Liver (tissue), 9 donors: ENCODE data around the gene TRMT1L. TPM values are rescaled to one million over a fixed set of nuclear protein-coding genes. Genes with fewer than 3 reads are reported as not detected.

ENCODE experiments used
- DNase-seq: peaks from one replicate; pipeline ENCODE4 v3.0.0-alpha.2; 2017; ENCODE audit warnings: low spot score
- H3K27ac ChIP-seq, 2 donors: one replicate each; pipeline ENCODE4 v1.7.0; 2013; ENCODE audit warnings: inconsistent platforms in 2 of 2, low read length in 2 of 2, control low read depth in 1 of 2, low read depth in 1 of 2, mild to moderate bottlenecking in 1 of 2
- H3K27me3 ChIP-seq, 4 donors: one replicate each; pipeline versions ENCODE4 v1.6.1 to v1.7.0; 2013; ENCODE audit warnings: low read length in 3 of 4, inconsistent platforms in 1 of 4, mild to moderate bottlenecking in 1 of 4, moderate library complexity in 1 of 4; ENCODE audit not compliant: control insufficient read depth in 4 of 4, insufficient read depth in 4 of 4
- H3K36me3 ChIP-seq, 4 donors: one replicate each; pipeline versions ENCODE4 v1.6.1 to v1.7.0; 2013; ENCODE audit warnings: low read length in 3 of 4, mild to moderate bottlenecking in 3 of 4, low read depth in 1 of 4, moderate library complexity in 1 of 4; ENCODE audit not compliant: control insufficient read depth in 4 of 4, insufficient read depth in 3 of 4
- H3K4me1 ChIP-seq, 4 donors: one replicate each; pipeline versions ENCODE4 v1.6.1 to v1.7.0; 2013; ENCODE audit warnings: low read length in 3 of 4, mild to moderate bottlenecking in 3 of 4, moderate library complexity in 1 of 4; ENCODE audit not compliant: control insufficient read depth in 4 of 4, insufficient read depth in 4 of 4
- H3K4me3 ChIP-seq, 3 donors: one replicate each; pipeline versions ENCODE4 v1.6.1 to v1.7.0; 2013; ENCODE audit warnings: low read length in 3 of 3, control low read depth in 1 of 3, low read depth in 1 of 3, mild to moderate bottlenecking in 1 of 3
- H3K9ac ChIP-seq, 2 donors: one replicate each; pipeline ENCODE4 v1.7.0; 2013; ENCODE audit warnings: low read length in 2 of 2, mild to moderate bottlenecking in 2 of 2, moderate library complexity in 2 of 2, control low read depth in 1 of 2, low read depth in 1 of 2
- H3K9me3 ChIP-seq, 4 donors: one replicate each; pipeline versions ENCODE4 v1.6.1 to v1.7.0; 2013; ENCODE audit warnings: low read length in 3 of 4; ENCODE audit not compliant: control insufficient read depth in 4 of 4
- EGR1 ChIP-seq, 2 donors: IDR thresholded peaks; 2 replicates each; pipeline ENCODE4 v1.6.1; 2016 to 2018; ENCODE audit warnings: antibody characterized with exemption in 2 of 2, low read depth in 2 of 2
- FOXA1 ChIP-seq: IDR thresholded peaks from 2 replicates; pipeline ENCODE4 v1.6.1; 2016; ENCODE audit warnings: antibody characterized with exemption
- HNF4G ChIP-seq: IDR thresholded peaks from 2 replicates; pipeline ENCODE4 v1.6.1; 2016; ENCODE audit warnings: antibody characterized with exemption
- JUND ChIP-seq, 2 donors: IDR thresholded peaks; 2 replicates each; pipeline ENCODE4 v1.6.1; 2016; ENCODE audit warnings: antibody characterized with exemption in 2 of 2
- REST ChIP-seq: IDR thresholded peaks from 2 replicates; pipeline ENCODE4 v1.6.1; 2016; ENCODE audit warnings: antibody characterized with exemption, mild to moderate bottlenecking
- RXRA ChIP-seq, 2 donors: IDR thresholded peaks; 2 replicates each; pipeline ENCODE4 v1.6.1; 2017 to 2018; ENCODE audit warnings: antibody characterized with exemption in 2 of 2, mild to moderate bottlenecking in 1 of 2
- WGBS: extraction: QIAGEN DNeasy Blood & Tissue Kit; methylation state at CpG from one replicate; pipeline ENCODE4 v1.1.7; 2013; 5-methylcytosine and 5-hydroxymethylcytosine counted together
- polyA plus RNA-seq, 2 donors: library from polyadenylated mRNA; stranded (reverse) in 1 of 2; unstranded in 1 of 2; fragments of 200-250 nt in 1 of 2; fragments of >200 nt in 1 of 2; fragmentation: Nextera tagmentation in 1 of 2; extraction: Ambion mirVana in 1 of 2; gene quantifications; one replicate each; pipeline versions ENCODE4 v1.2.1 to v1.2.3, GENCODE V29; 2013 to 2015
- total RNA-seq, 2 donors: library from RNA; depleted of rRNA; stranded (reverse); fragments of >200 nt; gene quantifications; one replicate each; pipeline ENCODE4 v1.2.3, GENCODE V29; 2014
- TF ChIP-seq, protein P1 (sequence below): IDR thresholded peaks from 2 replicates; pipeline ENCODE4 v1.6.1; 2016; ENCODE audit warnings: antibody characterized with exemption
- donor health status: healthy.
- donor health status: healthy.
- donor health status: healthy.
- donor health status: healthy.
- donor health status: healthy.

Gene TRMT1L
- total and polyA plus RNA-seq, 4 donors, result 4.3 to 33.9 (median 9.9) TPM

DNA sequence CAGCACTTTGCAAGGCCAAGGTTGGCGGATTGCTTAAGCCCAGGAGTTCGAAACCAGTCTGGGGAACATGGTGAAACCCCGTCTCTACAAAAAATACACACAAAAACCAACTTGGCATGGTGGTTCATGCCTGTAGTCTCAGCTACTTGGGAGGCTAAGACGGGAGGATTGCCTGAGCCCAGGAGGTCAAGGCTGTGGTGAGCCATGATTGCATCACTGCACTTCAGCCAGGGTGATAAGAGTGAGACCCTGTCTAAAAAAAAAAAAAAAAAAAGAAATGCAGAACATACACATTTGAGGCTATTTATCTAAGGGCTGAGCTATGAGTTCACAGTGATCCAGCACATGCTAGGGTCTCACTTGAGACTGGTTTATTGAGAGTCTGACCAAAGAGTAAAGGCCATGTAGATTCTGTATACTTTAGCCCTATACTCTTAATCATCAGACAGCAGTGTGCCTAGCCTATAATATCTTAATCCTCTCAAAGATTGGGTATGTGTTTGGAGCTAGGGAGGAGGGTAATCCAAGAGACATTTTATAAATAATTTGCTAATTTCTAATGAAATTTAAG lies 87.5 kb downstream of the TRMT1L start:
- Histone ChIP-seq H3K9ac (no peak overlapping the region), H3K36me3 (no peaks in the 10 kb centered on the region), H3K27me3 (no peaks in the 10 kb centered on the region), H3K27ac (no peak overlapping the region), H3K4me3 (no peak overlapping the region), H3K4me1 (no peaks in the 10 kb centered on the region), H3K9me3 (no peaks in the 10 kb centered on the region)
- TF ChIP-seq HNF4G, result no peak
- 93% methylated on average over 4 of the region's 4 CpGs for WGBS
- DNase-seq, result no peak

DNA sequence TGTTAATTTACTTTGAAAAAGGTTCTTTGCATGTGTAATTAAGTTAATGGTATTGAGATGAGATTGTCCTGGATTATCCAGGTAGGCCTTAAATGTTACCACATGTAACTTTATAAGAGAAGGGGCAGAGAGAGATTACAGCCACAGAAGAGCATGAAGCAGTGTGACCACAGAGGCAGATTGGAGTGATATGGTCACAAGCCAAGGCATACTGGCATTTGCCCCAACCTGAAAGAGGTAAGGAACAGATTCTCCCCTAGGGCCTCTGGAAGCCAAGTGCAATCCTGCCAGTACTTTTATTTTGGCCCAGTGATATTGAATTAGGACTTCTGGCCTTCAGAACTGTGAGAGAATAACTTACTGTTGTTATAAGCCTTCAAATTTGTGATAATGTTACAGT lies 88.4 kb downstream of the TRMT1L start:
- Histone ChIP-seq H3K27me3 (no peaks in the 10 kb centered on the region), H3K9ac (no peak overlapping the region), H3K4me1 (no peaks in the 10 kb centered on the region), H3K4me3 (no peak overlapping the region), H3K9me3 (no peaks in the 10 kb centered on the region), H3K27ac (no peak overlapping the region), H3K36me3 (no peaks in the 10 kb centered on the region)
- DNase-seq, result no peak
- TF ChIP-seq RXRA (IDR thresholded peaks at IDR 0.05), result no peak
- no peak for TF ChIP-seq JUND (IDR thresholded peaks at IDR 0.05)
- TF ChIP-seq EGR1 (IDR thresholded peaks at IDR 0.05; ENCODE audit: low read depth in 2 of 2), result no peak
- no peak for TF ChIP-seq HNF4G
- no peak for TF ChIP-seq REST
- no peak for TF ChIP-seq FOXA1
- TF ChIP-seq, protein P1, sequence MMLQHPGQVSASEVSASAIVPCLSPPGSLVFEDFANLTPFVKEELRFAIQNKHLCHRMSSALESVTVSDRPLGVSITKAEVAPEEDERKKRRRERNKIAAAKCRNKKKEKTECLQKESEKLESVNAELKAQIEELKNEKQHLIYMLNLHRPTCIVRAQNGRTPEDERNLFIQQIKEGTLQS, result no peak

Other genes with a start within 250 kb of the TRMT1L start
- 1 to 10 TPM; 4.3 to 5.5 TPM for gene NIBAN1, start 182.4 kb downstream of the TRMT1L start, total RNA-seq
- 1 to 10 TPM in 1 of 2 donors, under 1 TPM in 1; 0.50 to 1.3 TPM for gene NIBAN1, start 182.4 kb downstream of the TRMT1L start, polyA plus RNA-seq
- gene RNF2, start 111.4 kb downstream of the TRMT1L start, total RNA-seq, result 10 to 100 TPM in 1 of 2 donors, 1 to 10 TPM in 1; 6.5 to 17.3 TPM
- 1 to 10 TPM; 2.9 to 3.2 TPM for gene RNF2, start 111.4 kb downstream of the TRMT1L start, polyA plus RNA-seq
- gene SWT1, start 214 bp upstream of the TRMT1L start, total RNA-seq, result 1 to 10 TPM; 4.2 to 7.8 TPM
- 1 to 10 TPM in 1 of 2 donors, under 1 TPM in 1; 0.99 to 1.6 TPM for gene SWT1, start 214 bp upstream of the TRMT1L start, polyA plus RNA-seq
- 10 to 100 TPM; 33.2 to 83.4 TPM for gene IVNS1ABP, start 160.3 kb upstream of the TRMT1L start, total RNA-seq
- gene IVNS1ABP, start 160.3 kb upstream of the TRMT1L start, polyA plus RNA-seq, result 10 to 100 TPM; 14.2 to 34.8 TPM